Astrocyte (in vitro differentiated cells and primary cell): ENCODE data around the gene CLDN20.

ENCODE experiments used
- EZH2 ChIP-seq: IDR thresholded peaks from 2 replicates; pipeline ENCODE4 v1.6.1; 2012; ENCODE audit warnings: mild to moderate bottlenecking, low read length, inconsistent platforms; ENCODE audit not compliant: insufficient read depth
- TF ChIP-seq, protein P1 (sequence below): IDR thresholded peaks from 2 replicates; pipeline ENCODE4 v1.5.1; 2011; ENCODE audit warnings: low read depth, mild to moderate bottlenecking, inconsistent platforms, low read length, moderate library complexity; ENCODE audit not compliant: insufficient read depth

DNA sequence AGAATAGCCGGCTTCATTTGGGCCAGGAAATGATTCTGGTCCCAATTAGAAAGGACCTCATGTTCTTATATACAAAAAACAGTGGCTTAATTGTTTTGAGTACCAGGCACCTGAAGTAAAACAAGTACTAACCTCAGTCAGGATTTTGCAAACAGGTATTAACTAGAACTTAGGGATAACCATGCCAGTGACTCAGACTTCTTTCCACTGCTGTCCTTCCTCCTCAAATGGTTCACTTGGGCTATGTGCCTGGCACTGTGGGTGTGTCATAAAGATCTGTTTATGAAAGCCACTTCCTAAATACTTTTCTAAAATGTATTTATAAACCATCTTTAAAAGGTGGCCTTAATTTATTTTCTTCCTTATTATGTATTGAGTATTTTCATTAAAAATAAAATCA, 10.7 kb downstream of the CLDN20 start:
- TF ChIP-seq, protein P1, sequence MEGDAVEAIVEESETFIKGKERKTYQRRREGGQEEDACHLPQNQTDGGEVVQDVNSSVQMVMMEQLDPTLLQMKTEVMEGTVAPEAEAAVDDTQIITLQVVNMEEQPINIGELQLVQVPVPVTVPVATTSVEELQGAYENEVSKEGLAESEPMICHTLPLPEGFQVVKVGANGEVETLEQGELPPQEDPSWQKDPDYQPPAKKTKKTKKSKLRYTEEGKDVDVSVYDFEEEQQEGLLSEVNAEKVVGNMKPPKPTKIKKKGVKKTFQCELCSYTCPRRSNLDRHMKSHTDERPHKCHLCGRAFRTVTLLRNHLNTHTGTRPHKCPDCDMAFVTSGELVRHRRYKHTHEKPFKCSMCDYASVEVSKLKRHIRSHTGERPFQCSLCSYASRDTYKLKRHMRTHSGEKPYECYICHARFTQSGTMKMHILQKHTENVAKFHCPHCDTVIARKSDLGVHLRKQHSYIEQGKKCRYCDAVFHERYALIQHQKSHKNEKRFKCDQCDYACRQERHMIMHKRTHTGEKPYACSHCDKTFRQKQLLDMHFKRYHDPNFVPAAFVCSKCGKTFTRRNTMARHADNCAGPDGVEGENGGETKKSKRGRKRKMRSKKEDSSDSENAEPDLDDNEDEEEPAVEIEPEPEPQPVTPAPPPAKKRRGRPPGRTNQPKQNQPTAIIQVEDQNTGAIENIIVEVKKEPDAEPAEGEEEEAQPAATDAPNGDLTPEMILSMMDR, result no peak
- no peak for TF ChIP-seq EZH2
